ENCODE results near the gene PTPN2.

PTPN2 gene

GRCh38 chr18:12849548-12849947 is 34.5 kb downstream of the PTPN2 start:
- no peak overlapping the region for H3K4me2 ChIP-seq
- H3K79me2 ChIP-seq (ENCODE audit: insufficient read depth, low read depth) = peaks cover 15% of the 10 kb centered on the region; the same call in 1 of the 2 replicates
- H3K4me3 ChIP-seq (IDR thresholded peaks at IDR 0.05; ENCODE audit: insufficient read depth, low read depth, low read length) = no peak overlapping the region

GRCh38 chr18:12848405-12848804 is 35.6 kb downstream of the PTPN2 start:
- H3K4me2 ChIP-seq = no peak overlapping the region

More at GRCh38 chr18:12849548-12849947, 34.5 kb downstream of the PTPN2 start:
- H4K20me1 ChIP-seq (ENCODE audit: insufficient read depth) = no peaks in the 10 kb centered on the region
- H3K9ac ChIP-seq = no peak overlapping the region
- H3K27me3 ChIP-seq (ENCODE audit: insufficient read depth, low read depth) = no peaks in the 10 kb centered on the region
- no peak overlapping the region for H2AFZ ChIP-seq (ENCODE audit: low read depth)
- H3K27ac ChIP-seq = no peak overlapping the region
- H3K36me3 ChIP-seq (ENCODE audit: insufficient read depth) = no peaks in the 10 kb centered on the region
- peaks cover 16% of the 10 kb centered on the region for H3K4me1 ChIP-seq (ENCODE audit: low read depth, poor library complexity, severe bottlenecking)
- no peak for TF ChIP-seq CTCF (conservative IDR thresholded peaks at IDR 0.05; ENCODE audit: low read depth, low read length)

GRCh38 chr18:12844391-12844790 is 39.6 kb downstream of the PTPN2 start:
- Histone ChIP-seq H3K27me3 (ENCODE audit: insufficient read depth, low read depth) (no peaks in the 10 kb centered on the region), H3K4me3 (IDR thresholded peaks at IDR 0.05; ENCODE audit: insufficient read depth, low read depth, low read length) (no peak overlapping the region), H3K27ac (no peak overlapping the region), H2AFZ (ENCODE audit: low read depth) (no peak overlapping the region), H4K20me1 (ENCODE audit: insufficient read depth) (no peaks in the 10 kb centered on the region), H3K36me3 (ENCODE audit: insufficient read depth) (no peaks in the 10 kb centered on the region), H3K79me2 (ENCODE audit: insufficient read depth, low read depth) (peaks cover 9% of the 10 kb centered on the region), H3K4me2 (peak overlapping the region; percentile 39; the same call in 1 of the 2 replicates), H3K4me1 (ENCODE audit: low read depth, poor library complexity, severe bottlenecking) (peaks cover 49% of the 10 kb centered on the region), H3K9ac (no peak overlapping the region)
- TF ChIP-seq CTCF (conservative IDR thresholded peaks at IDR 0.05; ENCODE audit: low read depth, low read length) = no peak

More at GRCh38 chr18:12848405-12848804, 35.6 kb downstream of the PTPN2 start:
- Histone ChIP-seq H3K4me3 (IDR thresholded peaks at IDR 0.05; ENCODE audit: insufficient read depth, low read depth, low read length) (no peak overlapping the region), H3K4me1 (ENCODE audit: low read depth, poor library complexity, severe bottlenecking) (peaks cover 25% of the 10 kb centered on the region), H3K27me3 (ENCODE audit: insufficient read depth, low read depth) (no peaks in the 10 kb centered on the region), H3K79me2 (ENCODE audit: insufficient read depth, low read depth) (peaks cover 18% of the 10 kb centered on the region), H3K9ac (no peak overlapping the region), H2AFZ (ENCODE audit: low read depth) (no peak overlapping the region), H3K27ac (no peak overlapping the region), H4K20me1 (ENCODE audit: insufficient read depth) (no peaks in the 10 kb centered on the region), H3K36me3 (ENCODE audit: insufficient read depth) (no peaks in the 10 kb centered on the region)
- no peak for TF ChIP-seq CTCF (conservative IDR thresholded peaks at IDR 0.05; ENCODE audit: low read depth, low read length)

- H3K9ac ChIP-seq = no peak overlapping the region
- no peak overlapping the region for H2AFZ ChIP-seq (ENCODE audit: low read depth)
- peaks cover 9% of the 10 kb centered on the region for H3K79me2 ChIP-seq (ENCODE audit: insufficient read depth, low read depth)
- no peaks in the 10 kb centered on the region for H3K27me3 ChIP-seq (ENCODE audit: insufficient read depth, low read depth)
- no peaks in the 10 kb centered on the region for H4K20me1 ChIP-seq (ENCODE audit: insufficient read depth)
- no peak for TF ChIP-seq CTCF (conservative IDR thresholded peaks at IDR 0.05; ENCODE audit: low read depth, low read length)
- H3K4me1 ChIP-seq (ENCODE audit: low read depth, poor library complexity, severe bottlenecking) = peaks cover 56% of the 10 kb centered on the region
- no peak overlapping the region for H3K27ac ChIP-seq
- H3K4me2 ChIP-seq = no peak overlapping the region
- H3K4me3 ChIP-seq (IDR thresholded peaks at IDR 0.05; ENCODE audit: insufficient read depth, low read depth, low read length) = no peak overlapping the region
- no peaks in the 10 kb centered on the region for H3K36me3 ChIP-seq (ENCODE audit: insufficient read depth)
These were observed 40.4 kb downstream of the PTPN2 start for GRCh38 chr18:12843420-12844350.

All from KMS-11 (cell line).